CD4-positive, alpha-beta T cell treated with Interleukin-21 for 1 hour (primary cell): ENCODE results near the gene PLPPR1.
"Not testable (repeated sequence)": the region's sequence is repeated elsewhere in the genome, so short reads cannot be mapped to it uniquely, and the experiment has no call there.

Experiments used
- DNase-seq: peaks from one replicate; pipeline ENCODE4 v3.0.0-alpha.2; 2020

PLPPR1 gene

DNA sequence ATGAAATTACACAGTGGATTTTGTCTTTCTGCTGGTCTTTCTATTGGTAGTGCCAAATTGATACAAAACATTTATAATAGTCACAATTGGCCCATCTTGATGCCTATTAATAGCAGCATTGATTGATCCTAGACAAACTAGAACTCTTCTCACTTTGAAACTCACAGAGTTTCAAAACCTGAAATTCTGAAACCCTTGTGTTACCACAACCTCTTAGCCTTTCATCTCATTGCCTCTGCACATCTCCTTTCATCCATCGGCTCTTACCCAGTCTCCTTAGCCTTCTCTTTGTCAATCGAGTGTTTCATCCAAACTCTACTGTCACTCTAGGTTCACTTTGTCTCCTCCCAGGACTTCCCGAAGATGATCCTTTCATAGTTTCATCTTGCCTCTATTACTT lies 22.1 kb downstream of the PLPPR1 start:
- DNase-seq = no peak

DNA sequence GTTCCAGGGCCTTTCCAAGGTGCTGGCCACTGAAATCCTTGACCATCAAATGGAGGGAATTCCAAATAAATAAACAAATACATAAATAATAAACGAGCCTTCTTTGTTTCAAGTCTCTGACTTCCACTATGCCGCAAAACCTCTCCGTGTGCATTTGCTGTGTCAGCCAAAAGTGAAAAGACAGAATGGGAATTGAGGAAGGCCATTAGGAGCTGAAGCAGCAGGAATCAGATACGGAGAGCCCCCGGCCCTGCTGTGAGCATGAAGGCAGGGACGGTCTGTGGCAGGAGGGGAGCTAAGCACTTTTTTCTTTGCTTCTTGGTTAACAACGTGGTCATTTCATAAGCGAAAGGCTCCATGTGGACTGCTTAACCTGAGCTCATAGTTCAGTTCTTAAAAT lies 26.1 kb downstream of the PLPPR1 start:
- DNase-seq = no peak

- DNase-seq = no peak
Observed at GRCh38 chr9:101055516-101055915, 27.0 kb downstream of the PLPPR1 start.

- DNase-seq = no peak
Observed at GRCh38 chr9:101062686-101063085, 34.2 kb downstream of the PLPPR1 start.

DNA sequence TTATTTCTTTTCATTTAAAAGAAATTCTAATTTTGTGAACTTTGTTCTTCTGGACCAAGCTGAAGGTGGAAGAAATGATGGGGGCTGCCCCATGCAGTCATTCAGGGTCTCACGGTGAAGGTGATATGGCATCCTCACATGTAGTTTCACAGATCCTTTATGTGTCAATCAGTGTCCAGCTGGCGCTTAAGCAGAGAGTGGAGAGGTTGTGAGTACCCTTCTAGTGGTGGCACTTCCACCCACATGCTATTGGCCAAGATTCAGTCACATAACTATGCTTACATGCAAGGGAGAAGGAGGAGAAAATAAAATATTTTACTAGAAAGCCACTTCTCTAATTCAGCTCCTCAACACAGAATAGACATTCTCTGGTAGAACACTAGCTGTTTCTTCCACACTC lies 34.7 kb downstream of the PLPPR1 start:
- no peak for DNase-seq

GRCh38 chr9:101064206-101064605 lies 35.7 kb downstream of the PLPPR1 start:
- no peak for DNase-seq

GRCh38 chr9:101065930-101066329 lies 37.4 kb downstream of the PLPPR1 start:
- DNase-seq = no peak

DNA sequence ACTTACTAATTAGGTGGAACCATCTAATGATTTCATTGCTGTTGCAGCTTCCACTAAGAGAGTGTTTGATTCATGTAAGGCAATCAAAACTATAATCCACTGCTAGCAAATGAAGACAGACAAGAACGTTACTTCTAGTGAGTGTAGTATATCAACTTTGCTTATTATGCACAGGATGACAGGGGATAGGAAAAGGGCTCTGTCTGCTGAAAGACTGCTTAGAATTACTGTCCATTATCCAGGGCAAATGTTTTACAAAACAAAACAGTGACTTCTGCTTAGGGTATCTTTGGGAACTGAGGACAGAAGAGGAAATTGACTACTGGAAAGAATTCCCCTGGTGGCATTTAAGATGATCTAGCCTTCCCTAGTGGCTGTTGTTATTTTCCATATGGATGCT lies 40.2 kb downstream of the PLPPR1 start:
- no peak for DNase-seq

DNA sequence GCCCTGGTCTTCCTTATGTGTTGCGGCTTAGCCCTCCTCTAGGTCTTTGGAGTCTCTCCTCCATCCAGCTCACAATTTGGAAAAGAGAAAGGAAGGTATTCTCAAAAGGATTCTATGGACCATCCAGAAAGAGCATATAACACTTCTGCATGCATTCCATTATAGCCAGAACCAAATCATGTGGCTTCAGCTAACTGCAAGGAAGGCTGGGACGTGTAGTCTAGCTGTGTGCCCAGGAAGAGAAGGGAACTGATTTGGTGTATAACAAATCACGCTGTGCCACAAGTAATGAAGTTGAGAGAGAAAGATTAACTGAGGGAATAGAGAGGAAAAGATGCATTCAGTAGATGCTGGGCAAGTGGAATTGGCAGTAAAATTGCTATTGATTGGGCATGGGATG lies 43.7 kb downstream of the PLPPR1 start:
- DNase-seq = no peak

DNA sequence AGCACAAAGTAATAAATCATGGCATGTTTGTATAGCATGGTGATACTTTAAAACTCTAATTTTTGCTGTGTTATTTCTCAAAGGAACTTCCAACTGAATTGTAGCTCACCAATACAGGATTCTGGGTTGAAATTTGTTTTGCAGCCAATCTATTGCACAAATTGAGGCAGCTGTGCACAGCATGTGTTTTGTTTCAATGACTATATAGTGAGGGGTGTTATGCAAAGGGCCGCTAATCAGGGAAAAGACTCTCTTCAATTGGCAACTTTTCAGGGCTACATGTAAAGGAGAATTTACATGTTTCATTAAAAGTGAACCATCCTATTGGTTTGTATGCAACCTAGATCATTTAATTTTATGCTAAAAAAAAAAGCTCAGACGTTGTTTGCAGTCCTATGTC lies 44.6 kb downstream of the PLPPR1 start:
- DNase-seq = no peak

GRCh38 chr9:101081641-101082040 lies 53.1 kb downstream of the PLPPR1 start:
- DNase-seq = no peak

DNA sequence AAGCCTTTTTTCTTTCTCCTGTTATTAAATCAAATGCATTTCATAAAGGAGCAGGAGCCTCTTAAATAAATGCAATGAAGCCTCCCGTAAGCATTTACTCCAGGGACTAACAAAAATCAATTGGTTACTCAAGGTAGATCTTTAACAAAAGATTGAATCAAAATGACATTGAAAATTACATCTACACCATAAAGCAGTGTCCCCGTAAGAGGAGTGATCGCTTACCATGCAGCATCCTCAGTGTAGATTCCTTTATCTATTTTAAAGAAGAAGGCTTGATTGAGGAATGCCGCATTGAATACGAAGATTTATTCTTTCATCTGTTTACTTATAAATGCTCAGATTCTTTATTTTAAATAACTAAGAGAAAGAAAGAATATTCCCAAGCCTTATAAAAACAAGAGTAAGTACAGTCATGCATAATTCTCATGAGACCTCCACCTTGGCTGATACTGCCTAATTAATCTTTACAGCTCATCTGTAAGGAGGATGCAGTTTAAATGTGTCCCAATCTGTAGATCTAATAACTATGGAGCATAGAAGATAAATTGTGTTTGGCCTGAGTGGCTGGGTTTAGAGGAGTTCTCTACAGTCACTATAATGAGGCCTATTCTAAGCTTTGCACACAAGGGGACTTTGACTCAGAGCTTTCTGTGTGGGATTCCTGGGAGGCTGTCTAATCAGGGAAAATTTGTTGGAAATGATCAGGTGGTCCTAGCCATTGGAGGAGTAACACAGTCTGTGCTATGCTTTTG lies 55.1 kb downstream of the PLPPR1 start:
- no peak for DNase-seq

GRCh38 chr9:101087426-101087825 lies 58.9 kb downstream of the PLPPR1 start:
- no peak for DNase-seq

GRCh38 chr9:101092922-101093321 lies 64.4 kb downstream of the PLPPR1 start:
- no peak for DNase-seq

- DNase-seq = no peak
Observed at GRCh38 chr9:101093620-101094019, 65.1 kb downstream of the PLPPR1 start.

- DNase-seq = no peak
Observed at GRCh38 chr9:101094686-101095085, 66.2 kb downstream of the PLPPR1 start.

- no peak for DNase-seq
Observed at GRCh38 chr9:101097210-101097609, 68.7 kb downstream of the PLPPR1 start.

DNA sequence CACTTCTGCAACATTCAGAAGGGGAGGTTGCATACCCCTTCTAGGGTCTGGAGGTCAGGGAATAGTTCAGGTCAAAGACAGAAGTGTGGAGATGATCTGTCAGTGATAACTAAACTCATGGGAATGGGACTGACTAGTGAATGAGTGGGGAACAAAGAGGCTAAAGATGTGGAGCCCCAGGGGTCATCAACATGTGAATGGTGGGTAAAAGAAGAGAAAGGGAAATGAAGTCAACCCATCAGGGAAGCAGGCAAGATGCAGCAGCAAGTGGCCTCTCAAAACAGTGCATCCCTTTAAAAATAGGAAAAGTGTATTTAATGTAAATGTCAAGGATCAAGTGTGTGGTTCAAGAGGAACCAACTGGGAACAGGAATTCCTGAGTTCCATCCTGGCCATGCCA lies 69.9 kb downstream of the PLPPR1 start:
- no peak for DNase-seq

DNA sequence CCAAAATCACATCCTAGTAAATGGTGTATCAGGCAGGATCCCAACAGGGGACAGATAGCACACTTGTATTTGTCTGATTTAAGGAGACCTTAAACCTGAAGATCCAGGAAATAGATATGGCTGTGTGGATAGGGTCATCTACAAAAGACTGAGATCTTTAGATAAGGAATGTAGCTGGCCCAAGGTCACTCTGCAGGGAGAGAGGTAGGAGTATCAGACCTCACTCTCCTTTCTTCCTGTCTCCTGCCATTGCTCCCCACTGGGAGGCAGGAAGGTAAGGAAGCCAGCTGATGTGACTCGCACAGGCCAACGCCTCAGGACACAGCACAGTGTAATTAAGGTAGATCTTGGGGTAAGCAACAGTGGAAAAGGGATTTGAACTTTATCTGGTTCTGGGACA lies 85.8 kb downstream of the PLPPR1 start:
- no peak for DNase-seq

- no peak for DNase-seq
Observed at GRCh38 chr9:101115102-101115501, 86.6 kb downstream of the PLPPR1 start.

GRCh38 chr9:101117161-101117560 lies 88.6 kb downstream of the PLPPR1 start:
- no peak for DNase-seq

- DNase-seq = no peak
Observed at GRCh38 chr9:101119206-101119819, 90.8 kb downstream of the PLPPR1 start.

DNA sequence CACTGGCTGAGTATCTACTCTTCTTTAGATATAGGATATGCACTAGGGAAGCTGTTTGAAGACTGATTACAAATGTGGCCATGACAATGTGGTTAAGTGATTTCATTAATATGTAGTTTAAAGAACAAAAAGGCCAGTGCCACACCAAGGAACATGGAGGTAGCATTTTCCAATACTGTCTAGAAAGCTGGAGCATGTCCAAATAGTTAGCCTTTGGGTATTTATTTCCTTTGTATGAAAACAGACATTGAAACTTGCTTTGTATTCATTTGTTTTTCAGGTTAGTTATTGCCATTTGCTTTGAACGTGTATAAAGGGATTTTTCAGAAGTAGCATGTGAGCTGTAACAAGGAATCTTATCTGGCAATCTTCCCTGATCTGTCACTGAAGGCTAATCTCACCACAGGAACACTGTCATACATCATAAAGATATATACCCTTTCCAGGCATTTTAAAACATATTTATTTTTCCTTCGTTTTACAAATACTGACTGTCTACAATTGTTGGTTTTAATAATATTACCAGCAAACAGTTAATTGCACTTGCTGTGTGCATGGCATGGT lies 93.4 kb downstream of the PLPPR1 start:
- no peak for DNase-seq

DNA sequence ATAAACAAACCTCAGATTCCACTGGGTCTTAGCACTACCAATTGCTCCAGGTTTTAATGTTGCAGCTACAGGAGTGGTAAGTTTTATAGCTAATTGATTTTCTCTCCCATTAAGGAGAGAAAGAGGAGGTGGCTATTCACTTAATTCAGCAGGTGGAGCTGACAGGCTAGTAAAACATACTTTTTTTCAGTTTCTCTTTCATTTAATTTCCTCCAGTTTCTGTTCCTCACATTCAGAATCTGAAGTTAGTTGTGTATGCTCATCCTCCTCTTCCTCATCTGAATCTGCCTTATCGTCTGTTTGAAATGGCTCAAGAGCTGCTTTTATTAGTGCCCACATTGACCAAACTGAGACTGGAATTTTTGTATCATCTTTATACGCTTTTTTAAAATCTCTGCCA lies 98.0 kb downstream of the PLPPR1 start:
- DNase-seq = no peak

- DNase-seq = not testable (repeated sequence)
Observed at GRCh38 chr9:101127369-101127768, 98.8 kb downstream of the PLPPR1 start.
